HCT116 (cell line): ENCODE measurements around the gene VPS33A. TPM values are rescaled to one million over a fixed set of nuclear protein-coding genes. Genes with fewer than 3 reads are reported as not detected.

ENCODE experiments used
- ATAC-seq: fragments of 200-7000 bp; cut with Tn5 transposase; 2 replicates; pipeline ENCODE4 v1.9.1; 2020; ENCODE audit warnings: mild to moderate bottlenecking, moderate library complexity
- BruUV-seq: library from RNA; stranded (reverse); fragments of 400-500 nt; replicated peaks from 2 replicates; lab custom pipeline; 2021; lab: Mats Ljungman, UMichigan
- CTCF ChIA-PET: fragments of 300-600 bp; sonication (Branson Sonifier 250); formaldehyde crosslinking; loops from one replicate; lab custom pipeline; 2021; ENCODE audit warnings: antibody characterized with exemption; lab: Charles Lee
- POLR2A ChIA-PET: fragments of 300-600, 350-600 bp; sonication (Branson Sonifier 250); formaldehyde crosslinking; loops from one replicate; lab custom pipeline; 2021; ENCODE audit warnings: antibody characterized with exemption; lab: Charles Lee
- RAD21 ChIA-PET, 2 experiments: fragments of 300-600 bp; sonication (Branson Sonifier 250); formaldehyde crosslinking; loops; one replicate each; lab custom pipeline; 2023; ENCODE audit warnings: low total read pairs in 2 of 2; ENCODE audit not compliant: uncharacterized antibody in 2 of 2, unreplicated experiment in 2 of 2, low non-redundant PET in 1 of 2; lab: Charles Lee
- DNase-seq: peaks from one replicate; pipeline ENCODE4 v3.0.0-alpha.2; 2010; ENCODE audit warnings: low read depth, low spot score
- H2AFZ ChIP-seq: fragments of 200-600 bp; shearing (Covaris generic), sonication (generic); 2 replicates; pipeline ENCODE4 v1.6.1; 2017; ENCODE audit warnings: low read depth, mixed run types, mixed read lengths, antibody characterized with exemption, low read length; ENCODE audit not compliant: poor library complexity, severe bottlenecking
- H3K27ac ChIP-seq: 2 replicates; pipeline ENCODE4 v1.5.1; 2012; ENCODE audit warnings: low read depth, low read length
- H3K27me3 ChIP-seq: fragments of 200-600 bp; sonication (generic); 2 replicates; pipeline ENCODE4 v1.6.1; 2016; ENCODE audit warnings: mixed run types, low read length, mixed read lengths; ENCODE audit not compliant: insufficient read depth
- H3K36me3 ChIP-seq, 2 experiments: fragments of 200-500 bp in 1 of 2; fragments of 200-600 bp in 1 of 2; sonication (Bioruptor generic) in 1 of 2; sonication (generic) in 1 of 2; 2 replicates each; pipeline versions ENCODE4 v1.5.1 to v1.6.1; 2014 to 2016; ENCODE audit warnings: low read length in 2 of 2, inconsistent platforms in 1 of 2, mixed read lengths in 1 of 2, mixed run types in 1 of 2; ENCODE audit not compliant: insufficient read depth in 2 of 2, control insufficient read depth in 1 of 2
- H3K4me1 ChIP-seq, 2 experiments: fragments of 200-600 bp in 1 of 2; sonication (generic) in 1 of 2; 2 replicates each; pipeline versions ENCODE4 v1.5.1 to v1.6.1; 2012 to 2017; ENCODE audit warnings: low read length in 2 of 2, inconsistent platforms in 1 of 2, mild to moderate bottlenecking in 1 of 2, mixed read lengths in 1 of 2, mixed run types in 1 of 2, moderate library complexity in 1 of 2; ENCODE audit not compliant: insufficient read depth in 2 of 2, control insufficient read depth in 1 of 2
- H3K4me2 ChIP-seq: fragments of 200-600 bp; sonication (generic); 2 replicates; pipeline ENCODE4 v1.6.1; 2017; ENCODE audit warnings: mixed run types, low read length, mixed read lengths
- H3K4me3 ChIP-seq, 2 experiments: fragments of 200-600 bp in 1 of 2; sonication (generic) in 1 of 2; replicated peaks in 1 of 2; 2 replicates each; pipeline ENCODE4 v1.5.1; 2011 to 2016; ENCODE audit warnings: low read length in 2 of 2, control low read depth in 1 of 2, low read depth in 1 of 2, mild to moderate bottlenecking in 1 of 2, mixed read lengths in 1 of 2, mixed run types in 1 of 2
- H3K79me2 ChIP-seq: fragments of 200-600 bp; sonication (generic); 2 replicates; pipeline ENCODE4 v1.6.1; 2017; ENCODE audit warnings: mild to moderate bottlenecking, mixed run types, low read length, moderate library complexity, mixed read lengths; ENCODE audit not compliant: insufficient read depth
- H3K9ac ChIP-seq: fragments of 200-600 bp; sonication (generic); 2 replicates; pipeline ENCODE4 v1.6.1; 2016; ENCODE audit warnings: low read length, mixed read lengths
- H3K9me2 ChIP-seq: fragments of 200-600 bp; sonication (generic), shearing (Covaris generic); 2 replicates; pipeline ENCODE4 v1.6.1; 2017; ENCODE audit warnings: mixed run types, mild to moderate bottlenecking, moderate library complexity; ENCODE audit not compliant: insufficient read depth
- H3K9me3 ChIP-seq, 2 experiments: fragments of 200-500 bp in 1 of 2; fragments of 200-600 bp in 1 of 2; sonication (Bioruptor generic) in 1 of 2; sonication (generic) in 1 of 2; 2 replicates each; pipeline ENCODE4 v1.6.1; 2014 to 2017; ENCODE audit warnings: low read length in 2 of 2, mixed read lengths in 2 of 2, inconsistent platforms in 1 of 2, low read depth in 1 of 2, mild to moderate bottlenecking in 1 of 2, mixed run types in 1 of 2, moderate library complexity in 1 of 2; ENCODE audit not compliant: control insufficient read depth in 1 of 2, insufficient read depth in 1 of 2
- H4K20me1 ChIP-seq: fragments of 200-600 bp; sonication (generic), shearing (Covaris generic); 2 replicates; pipeline ENCODE4 v1.6.1; 2017; ENCODE audit warnings: mixed run types, mild to moderate bottlenecking, moderate library complexity; ENCODE audit not compliant: insufficient read depth
- CBX3 ChIP-seq: IDR thresholded peaks from 2 replicates; pipeline ENCODE4 v1.6.1; 2012; ENCODE audit warnings: low read depth
- ELF1 ChIP-seq: IDR thresholded peaks from 2 replicates; pipeline ENCODE4 v1.6.1; 2012; ENCODE audit warnings: low read depth, borderline replicate concordance
- POLR2AphosphoS5 ChIP-seq: IDR thresholded peaks from 2 replicates; pipeline ENCODE4 v1.6.1; 2011; ENCODE audit warnings: mild to moderate bottlenecking, low read depth, low read length, moderate library complexity
- SP1 ChIP-seq: IDR thresholded peaks from 2 replicates; pipeline ENCODE4 v1.6.1; 2012; ENCODE audit warnings: low read depth
- SRF ChIP-seq: IDR thresholded peaks from 2 replicates; pipeline ENCODE4 v1.6.1; 2012; ENCODE audit warnings: low read depth
- TCF7L2 ChIP-seq: IDR thresholded peaks from 2 replicates; pipeline ENCODE4 v1.7.0; 2011; ENCODE audit warnings: borderline replicate concordance, inconsistent platforms; ENCODE audit not compliant: insufficient read depth, insufficient read length; ENCODE audit errors: extremely low read depth
- YY1 ChIP-seq: IDR thresholded peaks from 2 replicates; pipeline ENCODE4 v1.6.1; 2011; ENCODE audit warnings: low read length, low read depth, moderate library complexity, mild to moderate bottlenecking; ENCODE audit not compliant: insufficient replicate concordance; ENCODE audit errors: extremely low read depth
- ZFX ChIP-seq: fragments of 450-650 bp; IDR thresholded peaks from 2 replicates; pipeline ENCODE4 v1.6.1; 2017
- ZNF274 ChIP-seq: fragments of 200-500 bp; sonication (Bioruptor generic); IDR thresholded peaks from 2 replicates; pipeline ENCODE4 v1.6.1; 2014; ENCODE audit warnings: mild to moderate bottlenecking, low read depth, low read length, inconsistent platforms
- intact Hi-C: fragments of 100-400 bp; cut with micrococcal nuclease; formaldehyde crosslinking; loops from 2 replicates; pipeline ENCODE4 v1.10.0; 2022
- total RNA-seq: library from RNA; stranded (reverse); gene quantifications from one replicate; pipeline ENCODE4 v1.2.1, GENCODE V29; 2021; ENCODE audit not compliant: unreplicated experiment
- TF ChIP-seq, protein P1 (sequence below): IDR thresholded peaks from 2 replicates; pipeline ENCODE4 v1.6.1; 2012
- TF ChIP-seq, protein P2 (sequence below), 3 experiments: fragments of 200-600 bp in 1 of 3; sonication (generic) in 1 of 3; IDR thresholded peaks in 2 of 3; conservative IDR thresholded peaks in 1 of 3; 2 replicates each; pipeline ENCODE4 v1.5.1; 2012 to 2017; ENCODE audit warnings: low read depth in 2 of 3, low read length in 2 of 3, antibody characterized with exemption in 1 of 3, borderline replicate concordance in 1 of 3, control low read depth in 1 of 3, mild to moderate bottlenecking in 1 of 3, mixed read lengths in 1 of 3, mixed run types in 1 of 3, moderate library complexity in 1 of 3; ENCODE audit not compliant: insufficient read depth in 1 of 3

VPS33A gene
- total RNA-seq, 1 experiment from 2014 or later, result 19.4 TPM

DNA sequence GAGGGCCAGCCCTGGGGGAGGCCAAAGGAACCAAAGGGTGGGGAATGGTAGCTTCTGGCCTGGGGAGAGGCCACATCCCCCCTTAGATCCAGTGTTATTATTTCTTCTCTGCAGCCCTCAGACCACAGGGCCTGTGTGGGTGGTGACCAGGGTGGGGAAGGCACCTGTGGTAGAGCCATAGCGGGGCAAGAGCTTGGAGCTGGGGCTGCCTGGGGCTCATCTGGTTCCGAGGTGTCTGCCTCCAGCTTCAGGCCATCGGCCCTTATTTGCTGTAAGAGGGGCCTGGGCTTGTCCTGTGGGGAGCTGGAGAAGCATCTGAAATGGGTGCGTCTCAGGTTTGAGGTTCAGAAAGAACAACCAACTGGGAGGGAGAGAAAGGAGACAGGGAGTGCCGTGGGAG lies 64.9 kb downstream of the VPS33A start:
- intact Hi-C loops, result no loop called here
- RAD21 ChIA-PET, result no interaction called here
- Histone ChIP-seq H3K9me3 (no peaks in the 10 kb centered on the region), H3K79me2 (no peaks in the 10 kb centered on the region; the same call in 1 of the 2 replicates), H3K9me2 (no peaks in the 10 kb centered on the region), H3K9ac (no peak overlapping the region), H3K27me3 (no peaks in the 10 kb centered on the region), H2AFZ (no peak overlapping the region), H3K36me3 (no peaks in the 10 kb centered on the region), H4K20me1 (no peaks in the 10 kb centered on the region), H3K27ac (no peak overlapping the region), H3K4me3 (no peak overlapping the region), H3K4me1 (peaks cover 2 to 31% of the 10 kb centered on the region in 2 experiments; a peak in 3 of 4 replicates), H3K4me2 (no peak overlapping the region)
- DNase-seq (no peak), ATAC-seq (no peak)
- BruUV-seq, result no TSS peak
- CTCF ChIA-PET, result no interaction called here
- TF ChIP-seq CBX3 (no peak), TCF7L2 (no peak), YY1 (no peak), ELF1 (no peak), ZFX (no peak), ZNF274 (no peak), SP1 (no peak), SRF (no peak), POLR2AphosphoS5 (no peak)
- TF ChIP-seq, protein P1, sequence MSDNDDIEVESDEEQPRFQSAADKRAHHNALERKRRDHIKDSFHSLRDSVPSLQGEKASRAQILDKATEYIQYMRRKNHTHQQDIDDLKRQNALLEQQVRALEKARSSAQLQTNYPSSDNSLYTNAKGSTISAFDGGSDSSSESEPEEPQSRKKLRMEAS, result no peak
- TF ChIP-seq, protein P2, sequence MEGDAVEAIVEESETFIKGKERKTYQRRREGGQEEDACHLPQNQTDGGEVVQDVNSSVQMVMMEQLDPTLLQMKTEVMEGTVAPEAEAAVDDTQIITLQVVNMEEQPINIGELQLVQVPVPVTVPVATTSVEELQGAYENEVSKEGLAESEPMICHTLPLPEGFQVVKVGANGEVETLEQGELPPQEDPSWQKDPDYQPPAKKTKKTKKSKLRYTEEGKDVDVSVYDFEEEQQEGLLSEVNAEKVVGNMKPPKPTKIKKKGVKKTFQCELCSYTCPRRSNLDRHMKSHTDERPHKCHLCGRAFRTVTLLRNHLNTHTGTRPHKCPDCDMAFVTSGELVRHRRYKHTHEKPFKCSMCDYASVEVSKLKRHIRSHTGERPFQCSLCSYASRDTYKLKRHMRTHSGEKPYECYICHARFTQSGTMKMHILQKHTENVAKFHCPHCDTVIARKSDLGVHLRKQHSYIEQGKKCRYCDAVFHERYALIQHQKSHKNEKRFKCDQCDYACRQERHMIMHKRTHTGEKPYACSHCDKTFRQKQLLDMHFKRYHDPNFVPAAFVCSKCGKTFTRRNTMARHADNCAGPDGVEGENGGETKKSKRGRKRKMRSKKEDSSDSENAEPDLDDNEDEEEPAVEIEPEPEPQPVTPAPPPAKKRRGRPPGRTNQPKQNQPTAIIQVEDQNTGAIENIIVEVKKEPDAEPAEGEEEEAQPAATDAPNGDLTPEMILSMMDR (IDR thresholded peaks at IDR 0.05 in 2 of 3, conservative IDR thresholded peaks at IDR 0.05 in 1 of 3; ENCODE audit: borderline replicate concordance in 1 of 3, insufficient read depth in 1 of 3, low read depth in 2 of 3, low read length in 2 of 3), result no peak
- POLR2A ChIA-PET, result no interaction called here
